ENCODE measurements around the gene ALDH1A3. TPM values are rescaled to one million over a fixed set of nuclear protein-coding genes. Genes with fewer than 3 reads are reported as not detected.

The ALDH1A3 gene
- total and polyA plus RNA-seq, 2 of the 13 experiments (the other 11 are each of a cell fraction or from before 2014, with no cell fraction given): not detected

GRCh38 chr15:100835636-100836035, 44.0 kb upstream of the ALDH1A3 start:
- DNase-seq (ENCODE audit: low spot score): no peak
- intact Hi-C loops (cut with micrococcal nuclease; ENCODE audit: unreplicated experiment) (no loop called here), in situ Hi-C loops (cut with HindIII; ENCODE audit: extremely low pct_ligation_motif_present, low pct_unique_long_range_greater_than_20kb) (no loop called here)
- ChIA-PET POLR2A (no interaction called here), CTCF (ENCODE audit: low intra/inter-chr PET ratio, low total read pairs) (no interaction called here)
- Histone ChIP-seq H3K36me3 (replicated peaks in 1 of 2; ENCODE audit: control insufficient read depth in 1 of 2, insufficient read depth in 2 of 2, low read length in 2 of 2) (no peaks in the 10 kb centered on the region), H2AFZ (ENCODE audit: low read length) (no peak overlapping the region), H3K27ac (ENCODE audit: extremely low read length, insufficient read depth, low read length) (no peak overlapping the region), H3K4me3 (replicated peaks in 1 of 3; ENCODE audit: insufficient read depth in 1 of 3, low read depth in 2 of 3, low read length in 3 of 3) (no peak overlapping the region), H3K79me2 (ENCODE audit: insufficient read depth, low read length) (no peaks in the 10 kb centered on the region), H3K4me1 (ENCODE audit: insufficient read depth, low read length) (no peaks in the 10 kb centered on the region), H3K27me3 (ENCODE audit: control insufficient read depth in 1 of 2, insufficient read depth in 2 of 2, low read length in 2 of 2) (peaks cover 0 to 25% of the 10 kb centered on the region in 2 experiments; a peak in 2 of 5 replicates), H4K20me1 (ENCODE audit: insufficient read depth, low read length) (no peaks in the 10 kb centered on the region), H3K9me3 (ENCODE audit: low read length) (no peaks in the 10 kb centered on the region), H3K4me2 (ENCODE audit: low read depth, low read length) (no peak overlapping the region), H3K9ac (ENCODE audit: insufficient read depth, low read depth, low read length) (no peak overlapping the region)
- no peak for FAIRE-seq
- TF ChIP-seq NRL (CRISPR knock-in tag; IDR thresholded peaks at IDR 0.05; ENCODE audit: borderline replicate concordance) (no peak), HNRNPUL1 (IDR thresholded peaks at IDR 0.05; ENCODE audit: low read depth, low read length) (no peak), ZNF468 (CRISPR knock-in tag; IDR thresholded peaks at IDR 0.05) (no peak), DRAP1 (CRISPR knock-in tag; IDR thresholded peaks at IDR 0.05) (no peak), HNRNPH1 (optimal IDR thresholded peaks at IDR 0.05; ENCODE audit: low read depth, low read length) (no peak), CENPBD1 (CRISPR knock-in tag; IDR thresholded peaks at IDR 0.05; ENCODE audit: borderline replicate concordance, low read depth) (no peak), ZKSCAN5 (CRISPR knock-in tag; IDR thresholded peaks at IDR 0.05) (no peak), SIN3A (IDR thresholded peaks at IDR 0.05; ENCODE audit: borderline replicate concordance, low read depth, low read length) (no peak), TBP (CRISPR knock-in tag; IDR thresholded peaks at IDR 0.05) (no peak), ERF (CRISPR knock-in tag; IDR thresholded peaks at IDR 0.05) (no peak), ZNF782 (CRISPR knock-in tag; IDR thresholded peaks at IDR 0.05; ENCODE audit: borderline replicate concordance) (no peak), HOXA7 (CRISPR knock-in tag; IDR thresholded peaks at IDR 0.05) (no peak), JDP2 (CRISPR knock-in tag; IDR thresholded peaks at IDR 0.05; ENCODE audit: borderline replicate concordance) (no peak), ZNF670 (CRISPR knock-in tag; IDR thresholded peaks at IDR 0.05; ENCODE audit: borderline replicate concordance) (no peak)
- TF ChIP-seq, protein P1, sequence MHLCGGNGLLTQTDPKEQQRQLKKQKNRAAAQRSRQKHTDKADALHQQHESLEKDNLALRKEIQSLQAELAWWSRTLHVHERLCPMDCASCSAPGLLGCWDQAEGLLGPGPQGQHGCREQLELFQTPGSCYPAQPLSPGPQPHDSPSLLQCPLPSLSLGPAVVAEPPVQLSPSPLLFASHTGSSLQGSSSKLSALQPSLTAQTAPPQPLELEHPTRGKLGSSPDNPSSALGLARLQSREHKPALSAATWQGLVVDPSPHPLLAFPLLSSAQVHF (CRISPR knock-in tag; IDR thresholded peaks at IDR 0.05): no peak
- TF ChIP-seq, protein P2, sequence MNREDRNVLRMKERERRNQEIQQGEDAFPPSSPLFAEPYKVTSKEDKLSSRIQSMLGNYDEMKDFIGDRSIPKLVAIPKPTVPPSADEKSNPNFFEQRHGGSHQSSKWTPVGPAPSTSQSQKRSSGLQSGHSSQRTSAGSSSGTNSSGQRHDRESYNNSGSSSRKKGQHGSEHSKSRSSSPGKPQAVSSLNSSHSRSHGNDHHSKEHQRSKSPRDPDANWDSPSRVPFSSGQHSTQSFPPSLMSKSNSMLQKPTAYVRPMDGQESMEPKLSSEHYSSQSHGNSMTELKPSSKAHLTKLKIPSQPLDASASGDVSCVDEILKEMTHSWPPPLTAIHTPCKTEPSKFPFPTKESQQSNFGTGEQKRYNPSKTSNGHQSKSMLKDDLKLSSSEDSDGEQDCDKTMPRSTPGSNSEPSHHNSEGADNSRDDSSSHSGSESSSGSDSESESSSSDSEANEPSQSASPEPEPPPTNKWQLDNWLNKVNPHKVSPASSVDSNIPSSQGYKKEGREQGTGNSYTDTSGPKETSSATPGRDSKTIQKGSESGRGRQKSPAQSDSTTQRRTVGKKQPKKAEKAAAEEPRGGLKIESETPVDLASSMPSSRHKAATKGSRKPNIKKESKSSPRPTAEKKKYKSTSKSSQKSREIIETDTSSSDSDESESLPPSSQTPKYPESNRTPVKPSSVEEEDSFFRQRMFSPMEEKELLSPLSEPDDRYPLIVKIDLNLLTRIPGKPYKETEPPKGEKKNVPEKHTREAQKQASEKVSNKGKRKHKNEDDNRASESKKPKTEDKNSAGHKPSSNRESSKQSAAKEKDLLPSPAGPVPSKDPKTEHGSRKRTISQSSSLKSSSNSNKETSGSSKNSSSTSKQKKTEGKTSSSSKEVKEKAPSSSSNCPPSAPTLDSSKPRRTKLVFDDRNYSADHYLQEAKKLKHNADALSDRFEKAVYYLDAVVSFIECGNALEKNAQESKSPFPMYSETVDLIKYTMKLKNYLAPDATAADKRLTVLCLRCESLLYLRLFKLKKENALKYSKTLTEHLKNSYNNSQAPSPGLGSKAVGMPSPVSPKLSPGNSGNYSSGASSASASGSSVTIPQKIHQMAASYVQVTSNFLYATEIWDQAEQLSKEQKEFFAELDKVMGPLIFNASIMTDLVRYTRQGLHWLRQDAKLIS (CRISPR knock-in tag; IDR thresholded peaks at IDR 0.05): no peak
- TF ChIP-seq, protein P3, sequence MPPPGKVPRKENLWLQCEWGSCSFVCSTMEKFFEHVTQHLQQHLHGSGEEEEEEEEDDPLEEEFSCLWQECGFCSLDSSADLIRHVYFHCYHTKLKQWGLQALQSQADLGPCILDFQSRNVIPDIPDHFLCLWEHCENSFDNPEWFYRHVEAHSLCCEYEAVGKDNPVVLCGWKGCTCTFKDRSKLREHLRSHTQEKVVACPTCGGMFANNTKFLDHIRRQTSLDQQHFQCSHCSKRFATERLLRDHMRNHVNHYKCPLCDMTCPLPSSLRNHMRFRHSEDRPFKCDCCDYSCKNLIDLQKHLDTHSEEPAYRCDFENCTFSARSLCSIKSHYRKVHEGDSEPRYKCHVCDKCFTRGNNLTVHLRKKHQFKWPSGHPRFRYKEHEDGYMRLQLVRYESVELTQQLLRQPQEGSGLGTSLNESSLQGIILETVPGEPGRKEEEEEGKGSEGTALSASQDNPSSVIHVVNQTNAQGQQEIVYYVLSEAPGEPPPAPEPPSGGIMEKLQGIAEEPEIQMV (CRISPR knock-in tag; IDR thresholded peaks at IDR 0.05; ENCODE audit: low read depth): no peak
- WGBS (ENCODE audit: low lambda C conversion rate): 20% methylated on average over 5 of the region's 5 CpGs
- BruUV-seq (replicated peaks): no TSS peak
- no peak for ATAC-seq
